Measurements from ENCODE around the gene SEMA6C.
"Not testable (repeated sequence)": the region's sequence is repeated elsewhere in the genome, so short reads cannot be mapped to it uniquely, and the experiment has no call there.

The SEMA6C gene

DNA sequence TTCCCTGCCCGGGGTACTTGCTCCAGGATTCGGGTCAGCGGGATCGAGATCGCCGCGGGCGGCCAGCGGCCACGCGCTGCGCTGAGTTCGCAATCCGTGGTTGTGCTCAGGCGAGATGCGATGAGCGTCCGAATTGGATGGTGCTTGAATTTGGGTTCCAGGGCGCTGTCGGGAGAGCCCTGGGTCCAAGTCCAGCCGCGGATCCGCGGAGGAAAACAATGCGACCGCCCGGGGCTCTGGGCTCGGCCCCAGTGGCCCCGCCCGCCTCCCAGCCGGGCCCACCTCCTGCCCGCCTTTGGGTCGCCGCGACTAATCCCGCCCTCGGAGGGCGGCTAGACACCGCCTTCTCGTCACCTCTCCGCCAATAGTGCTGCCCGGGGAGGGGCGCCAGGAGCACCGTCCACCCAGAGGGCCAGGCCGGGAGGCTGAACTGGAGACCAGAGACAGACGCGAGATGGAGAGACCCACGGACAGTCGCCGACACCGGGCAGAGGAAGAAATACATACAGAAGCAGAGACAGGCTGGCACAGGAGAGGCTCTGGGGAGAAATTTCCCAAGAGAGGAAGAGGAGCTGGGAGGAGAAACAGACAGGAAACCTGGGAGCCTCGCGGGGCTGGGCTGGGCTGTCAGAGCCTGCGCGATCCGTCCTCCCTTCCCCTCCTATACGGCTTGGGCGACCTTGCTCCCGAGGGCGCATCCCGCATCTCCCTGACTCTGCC lies at the start of gene SEMA6C:
Gene SEMA6C (minus strand): TSS at position 220 of the 720 bp plus-strand sequence. CDS start 4,010 bp downstream, outside the sequence.
- Histone ChIP-seq H2AFZ (ENCODE audit: low read depth, low read length) (no peak within 1 kb of the TSS), H3K4me3 (ENCODE audit: low read length) (no peak within 1 kb of the TSS), H3K4me1 (ENCODE audit: low read length) (peaks cover 6% of the 10 kb centered on the region; the same call in 1 of the 2 replicates), H3K9ac (ENCODE audit: low read length) (no peak within 1 kb of the TSS), H3K9me3 (ENCODE audit: insufficient read depth, low read length) (no peaks in the 10 kb centered on the region), H4K20me1 (ENCODE audit: insufficient read depth, low read length) (no peaks in the 10 kb centered on the region), H3K27me3 (ENCODE audit: low read depth, low read length) (no peaks in the 10 kb centered on the region), H3K79me2 (ENCODE audit: low read length) (no peaks in the 10 kb centered on the region), H3K4me2 (ENCODE audit: low read length) (no peak within 1 kb of the TSS), H3K36me3 (replicated peaks; ENCODE audit: low read depth, low read length) (no peaks in the 10 kb centered on the region), H3K27ac (ENCODE audit: low read length) (no peak within 1 kb of the TSS)
- TF ChIP-seq EZH2phosphoT487 (IDR thresholded peaks at IDR 0.05; ENCODE audit: low read depth) (no peak), CTCF (IDR thresholded peaks at IDR 0.05; ENCODE audit: low read depth, low read length) (no peak)

DNA sequence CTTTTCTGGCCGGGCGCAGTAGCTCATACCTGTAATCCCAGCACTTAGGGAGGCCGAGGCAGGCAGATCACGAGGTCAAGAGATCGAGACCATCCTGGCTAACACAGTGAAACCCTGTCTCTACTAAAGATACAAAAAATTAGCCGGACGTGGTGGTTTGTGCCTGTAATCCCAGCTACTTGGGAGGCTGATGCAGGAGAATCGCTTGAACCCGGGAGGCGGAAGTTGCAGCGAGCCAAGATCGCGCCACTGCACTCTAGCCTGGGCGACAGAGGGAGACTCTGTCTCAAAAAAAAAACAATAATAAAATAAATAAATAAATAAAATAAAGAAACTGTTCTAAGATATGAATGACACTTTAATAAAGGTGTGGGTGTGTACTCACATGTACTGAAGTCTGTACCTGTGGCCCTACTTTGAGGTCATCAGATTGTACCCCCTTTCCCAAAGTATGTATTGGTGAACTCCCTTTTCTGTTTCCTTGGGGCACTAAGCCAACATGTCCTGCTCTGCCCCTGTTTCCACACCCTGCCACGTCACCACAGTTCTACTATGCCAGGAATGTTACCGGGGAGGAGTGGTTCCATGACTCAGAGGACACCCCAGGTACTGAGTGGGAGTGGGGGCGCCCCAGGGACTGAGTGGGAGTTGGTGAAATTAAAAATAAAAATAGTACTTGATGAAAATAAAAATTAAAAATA lies 48.6 kb upstream of the SEMA6C start:
- not testable (repeated sequence) for H3K36me3 ChIP-seq (replicated peaks; ENCODE audit: low read depth, low read length); H3K27me3 ChIP-seq (ENCODE audit: low read depth, low read length); H3K27ac ChIP-seq (ENCODE audit: low read length); H3K9ac ChIP-seq (ENCODE audit: low read length); H4K20me1 ChIP-seq (ENCODE audit: insufficient read depth, low read length); H3K9me3 ChIP-seq (ENCODE audit: insufficient read depth, low read length)
- 0 out of 2 replicates have a peak overlapping the region, but pooled peaks have one; percentile 12 for H2AFZ ChIP-seq (ENCODE audit: low read depth, low read length)
- H3K4me3 ChIP-seq (ENCODE audit: low read length) = peak overlapping the region; percentile 82; the same call in 1 of the 2 replicates
- peaks cover 20% of the 10 kb centered on the region for H3K4me1 ChIP-seq (ENCODE audit: low read length)
- peak overlapping the region; percentile 89 for H3K4me2 ChIP-seq (ENCODE audit: low read length)
- peaks cover 18% of the 10 kb centered on the region for H3K79me2 ChIP-seq (ENCODE audit: low read length)

- H3K27me3 ChIP-seq (ENCODE audit: low read depth, low read length) = peaks cover 9% of the 10 kb centered on the region
- peaks cover 17% of the 10 kb centered on the region for H3K4me1 ChIP-seq (ENCODE audit: low read length)
- no peak overlapping the region for H3K27ac ChIP-seq (ENCODE audit: low read length)
- TF ChIP-seq CTCF (IDR thresholded peaks at IDR 0.05; ENCODE audit: low read depth, low read length) = no peak
- TF ChIP-seq EZH2phosphoT487 (IDR thresholded peaks at IDR 0.05; ENCODE audit: low read depth) = no peak
- no peak overlapping the region for H3K4me2 ChIP-seq (ENCODE audit: low read length)
- H3K9ac ChIP-seq (ENCODE audit: low read length) = no peak overlapping the region
- H3K4me3 ChIP-seq (ENCODE audit: low read length) = no peak overlapping the region
- H3K79me2 ChIP-seq (ENCODE audit: low read length) = peaks cover 16% of the 10 kb centered on the region
- H3K9me3 ChIP-seq (ENCODE audit: insufficient read depth, low read length) = no peaks in the 10 kb centered on the region
- no peak overlapping the region for H2AFZ ChIP-seq (ENCODE audit: low read depth, low read length)
- no peaks in the 10 kb centered on the region for H4K20me1 ChIP-seq (ENCODE audit: insufficient read depth, low read length)
- H3K36me3 ChIP-seq (replicated peaks; ENCODE audit: low read depth, low read length) = no peaks in the 10 kb centered on the region
Observed at GRCh38 chr1:151193856-151194255, 47.4 kb upstream of the SEMA6C start.

GRCh38 chr1:151193304-151193703 lies 46.9 kb upstream of the SEMA6C start:
- H3K4me1 ChIP-seq (ENCODE audit: low read length) = peaks cover 22% of the 10 kb centered on the region
- peaks cover 9% of the 10 kb centered on the region for H3K27me3 ChIP-seq (ENCODE audit: low read depth, low read length)
- no peak overlapping the region for H2AFZ ChIP-seq (ENCODE audit: low read depth, low read length)
- no peak overlapping the region for H3K4me2 ChIP-seq (ENCODE audit: low read length)
- H4K20me1 ChIP-seq (ENCODE audit: insufficient read depth, low read length) = no peaks in the 10 kb centered on the region
- no peak overlapping the region for H3K9ac ChIP-seq (ENCODE audit: low read length)
- H3K36me3 ChIP-seq (replicated peaks; ENCODE audit: low read depth, low read length) = no peaks in the 10 kb centered on the region
- H3K9me3 ChIP-seq (ENCODE audit: insufficient read depth, low read length) = no peaks in the 10 kb centered on the region
- TF ChIP-seq EZH2phosphoT487 (IDR thresholded peaks at IDR 0.05; ENCODE audit: low read depth) (no peak), CTCF (IDR thresholded peaks at IDR 0.05; ENCODE audit: low read depth, low read length) (no peak)
- no peak overlapping the region for H3K27ac ChIP-seq (ENCODE audit: low read length)
- peaks cover 16% of the 10 kb centered on the region for H3K79me2 ChIP-seq (ENCODE audit: low read length)
- H3K4me3 ChIP-seq (ENCODE audit: low read length) = no peak overlapping the region

Data from OCI-LY3 (cell line).